Upper lobe of left lung (tissue), 6 donors: ENCODE data around the gene COL27A1. TPM values are rescaled to one million over a fixed set of nuclear protein-coding genes. Genes with fewer than 3 reads are reported as not detected.
"Not testable (repeated sequence)": the region's sequence is repeated elsewhere in the genome, so short reads cannot be mapped to it uniquely, and the experiment has no call there.

Source experiments
- ATAC-seq, 2 donors: fragments of 200-7000 bp; cut with Tn5 transposase; one replicate each; pipeline ENCODE4 v1.9.1; 2022; ENCODE audit warnings: mild to moderate bottlenecking in 2 of 2, moderate library complexity in 2 of 2; ENCODE audit not compliant: low FRiP score in 2 of 2
- DNase-seq, 2 donors: peaks; one replicate each; pipeline ENCODE4 v3.0.0-alpha.2; 2019 to 2020
- H3K27ac ChIP-seq, 4 donors: fragments of 200-600 bp; sonication (generic); one replicate each; pipeline ENCODE4 v1.5.1; 2016 to 2019
- H3K27me3 ChIP-seq, 4 donors: fragments of 200-600 bp; sonication (generic); one replicate each; pipeline ENCODE4 v1.5.1; 2017 to 2019
- H3K36me3 ChIP-seq, 4 donors: fragments of 200-600 bp; sonication (generic); one replicate each; pipeline ENCODE4 v1.5.1; 2016 to 2019
- H3K4me1 ChIP-seq, 4 donors: fragments of 200-600 bp; sonication (generic); one replicate each; pipeline ENCODE4 v1.5.1; 2018 to 2019
- H3K4me3 ChIP-seq, 4 donors: fragments of 200-600 bp; sonication (generic); one replicate each; pipeline ENCODE4 v1.5.1; 2017 to 2019; ENCODE audit warnings: mild to moderate bottlenecking in 2 of 4, moderate library complexity in 1 of 4
- H3K9me3 ChIP-seq, 4 donors: fragments of 200-600 bp; sonication (generic); one replicate each; pipeline ENCODE4 v1.5.1; 2018 to 2019
- EP300 ChIP-seq, 4 donors: sonication (generic); formaldehyde crosslinking; IDR thresholded peaks; one replicate each; pipeline ENCODE4 v1.5.1; 2017; ENCODE audit warnings: antibody characterized with exemption in 4 of 4, control low read depth in 2 of 4
- POLR2A ChIP-seq, 4 donors: fragments of 450-650 bp; IDR thresholded peaks; one replicate each; pipeline ENCODE4 v1.5.1; 2016 to 2017; ENCODE audit warnings: antibody characterized with exemption in 4 of 4, mild to moderate bottlenecking in 2 of 4
- POLR2AphosphoS5 ChIP-seq, 2 donors: sonication (generic); formaldehyde crosslinking; IDR thresholded peaks; one replicate each; pipeline ENCODE4 v1.5.1; 2017; ENCODE audit warnings: antibody characterized with exemption in 2 of 2
- WGBS, 2 donors: methylation state at CpG; one replicate each; pipeline ENCODE4 v1.1.5; 2017 to 2018; 5-methylcytosine and 5-hydroxymethylcytosine counted together
- total RNA-seq, 6 donors: library from RNA; depleted of rRNA in 4 of 6; stranded (reverse); fragments of >200 nt in 4 of 6; gene quantifications; one replicate each; pipeline versions ENCODE4 v1.1.0 to v1.2.1, GENCODE V29; 2016 to 2021
- TF ChIP-seq, protein P1 (sequence below), 6 experiments: fragments of 450-650 bp in 4 of 6; fragments of 200-600 bp in 2 of 6; sonication (generic) in 2 of 6; IDR thresholded peaks; one replicate each; pipeline ENCODE4 v1.5.1; 2016 to 2019; ENCODE audit warnings: antibody characterized with exemption in 6 of 6
- donor health status: DM: no; HTN: no; CAD: no; lungs with moderate emphysema.
- donor health status: DM: no; HTN: yes; CAD: no; lungs with severe emphysema.

Gene COL27A1
- total RNA-seq, 6 donors from 2014 or later = 4.0 to 55.5 (median 9.2) TPM

- WGBS, 2 donors = 85% methylated on average over 1 of the region's 1 CpG
- DNase-seq (no peak), ATAC-seq (no peak)
- TF ChIP-seq POLR2A (IDR thresholded peaks at IDR 0.05) = no peak
- TF ChIP-seq, protein P1, sequence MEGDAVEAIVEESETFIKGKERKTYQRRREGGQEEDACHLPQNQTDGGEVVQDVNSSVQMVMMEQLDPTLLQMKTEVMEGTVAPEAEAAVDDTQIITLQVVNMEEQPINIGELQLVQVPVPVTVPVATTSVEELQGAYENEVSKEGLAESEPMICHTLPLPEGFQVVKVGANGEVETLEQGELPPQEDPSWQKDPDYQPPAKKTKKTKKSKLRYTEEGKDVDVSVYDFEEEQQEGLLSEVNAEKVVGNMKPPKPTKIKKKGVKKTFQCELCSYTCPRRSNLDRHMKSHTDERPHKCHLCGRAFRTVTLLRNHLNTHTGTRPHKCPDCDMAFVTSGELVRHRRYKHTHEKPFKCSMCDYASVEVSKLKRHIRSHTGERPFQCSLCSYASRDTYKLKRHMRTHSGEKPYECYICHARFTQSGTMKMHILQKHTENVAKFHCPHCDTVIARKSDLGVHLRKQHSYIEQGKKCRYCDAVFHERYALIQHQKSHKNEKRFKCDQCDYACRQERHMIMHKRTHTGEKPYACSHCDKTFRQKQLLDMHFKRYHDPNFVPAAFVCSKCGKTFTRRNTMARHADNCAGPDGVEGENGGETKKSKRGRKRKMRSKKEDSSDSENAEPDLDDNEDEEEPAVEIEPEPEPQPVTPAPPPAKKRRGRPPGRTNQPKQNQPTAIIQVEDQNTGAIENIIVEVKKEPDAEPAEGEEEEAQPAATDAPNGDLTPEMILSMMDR (IDR thresholded peaks at IDR 0.05) = no peak
- TF ChIP-seq EP300 (IDR thresholded peaks at IDR 0.05) = no peak
- no peak for TF ChIP-seq POLR2AphosphoS5 (IDR thresholded peaks at IDR 0.05)
- no peak overlapping the region for H3K27ac ChIP-seq
- no peaks in the 10 kb centered on the region for H3K27me3 ChIP-seq
- H3K4me3 ChIP-seq = no peak overlapping the region
- no peaks in the 10 kb centered on the region for H3K36me3 ChIP-seq
- no peaks in the 10 kb centered on the region for H3K4me1 ChIP-seq
- peaks cover 0 to 7% (median 5%) of the 10 kb centered on the region in 4 donors for H3K9me3 ChIP-seq
Observed at GRCh38 chr9:114190563-114190905, 35.2 kb downstream of the COL27A1 start.

- 93 to 96% methylated on average over 5 of the region's 5 CpGs for WGBS, 2 donors
- not testable (repeated sequence) for H3K4me3 ChIP-seq, H3K4me1 ChIP-seq, DNase-seq, H3K36me3 ChIP-seq, H3K27me3 ChIP-seq, H3K9me3 ChIP-seq, ATAC-seq, H3K27ac ChIP-seq
Observed at GRCh38 chr9:114191402-114191801, 36.1 kb downstream of the COL27A1 start.

- H3K4me3 ChIP-seq = no peak overlapping the region
- H3K4me1 ChIP-seq = no peaks in the 10 kb centered on the region
- H3K9me3 ChIP-seq = peaks cover 0 to 7% (median 5%) of the 10 kb centered on the region in 4 donors
- TF ChIP-seq, protein P1 (IDR thresholded peaks at IDR 0.05) = no peak
- no peak for TF ChIP-seq POLR2AphosphoS5 (IDR thresholded peaks at IDR 0.05)
- TF ChIP-seq EP300 (IDR thresholded peaks at IDR 0.05) = no peak
- TF ChIP-seq POLR2A (IDR thresholded peaks at IDR 0.05) = no peak
- H3K36me3 ChIP-seq = no peaks in the 10 kb centered on the region
- ATAC-seq = no peak
- 100% methylated on average over 1 of the region's 1 CpG for WGBS, 2 donors
- H3K27ac ChIP-seq = no peak overlapping the region
- no peaks in the 10 kb centered on the region for H3K27me3 ChIP-seq
- DNase-seq = no peak
Observed at GRCh38 chr9:114192539-114192938, 37.2 kb downstream of the COL27A1 start.

GRCh38 chr9:114193090-114193489 is 37.8 kb downstream of the COL27A1 start:
- H3K4me1 ChIP-seq = no peaks in the 10 kb centered on the region
- no peak for ATAC-seq
- no peaks in the 10 kb centered on the region for H3K36me3 ChIP-seq
- H3K9me3 ChIP-seq = peaks cover 0 to 7% (median 5%) of the 10 kb centered on the region in 4 donors
- TF ChIP-seq EP300 (IDR thresholded peaks at IDR 0.05) (no peak), POLR2A (IDR thresholded peaks at IDR 0.05) (no peak), POLR2AphosphoS5 (IDR thresholded peaks at IDR 0.05) (no peak)
- TF ChIP-seq, protein P1 (IDR thresholded peaks at IDR 0.05) = no peak
- H3K27ac ChIP-seq = no peak overlapping the region
- no peak overlapping the region for H3K4me3 ChIP-seq
- 82 to 90% methylated on average over 3 of the region's 3 CpGs for WGBS, 2 donors
- no peaks in the 10 kb centered on the region for H3K27me3 ChIP-seq
- no peak for DNase-seq

DNA sequence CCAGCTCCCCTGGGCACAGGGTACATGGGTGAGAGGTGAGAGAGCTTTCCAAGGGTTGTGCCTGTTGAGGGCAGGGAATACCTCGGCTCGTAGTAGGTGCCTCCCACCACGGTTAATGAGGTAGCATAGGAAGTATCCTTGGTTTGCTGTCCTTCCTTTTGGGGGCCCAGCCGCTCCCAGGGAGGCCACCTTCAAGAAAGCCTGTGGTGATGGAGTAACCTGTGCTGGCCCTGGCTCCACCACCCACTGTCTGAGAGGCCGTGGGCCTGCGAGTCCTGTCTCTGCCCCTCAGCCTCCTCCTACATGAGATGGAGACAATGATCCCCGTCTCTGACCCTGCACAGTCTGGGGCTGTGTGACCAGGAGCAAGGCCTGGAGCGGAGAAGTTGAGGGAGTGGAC is 40.8 kb downstream of the COL27A1 start:
- H3K4me3 ChIP-seq = no peak overlapping the region
- TF ChIP-seq EP300 (IDR thresholded peaks at IDR 0.05) = no peak
- TF ChIP-seq POLR2A (IDR thresholded peaks at IDR 0.05) = no peak
- TF ChIP-seq, protein P1 (IDR thresholded peaks at IDR 0.05) = no peak
- TF ChIP-seq POLR2AphosphoS5 (IDR thresholded peaks at IDR 0.05) = no peak
- no peak overlapping the region for H3K27ac ChIP-seq
- DNase-seq = no peak
- WGBS, 2 donors = 80 to 85% methylated on average over 8 of the region's 8 CpGs
- no peak for ATAC-seq
- H3K36me3 ChIP-seq = no peaks in the 10 kb centered on the region
- H3K4me1 ChIP-seq = no peaks in the 10 kb centered on the region
- no peaks in the 10 kb centered on the region for H3K27me3 ChIP-seq
- H3K9me3 ChIP-seq = no peaks in the 10 kb centered on the region
